IMR-90 (cell line): ENCODE measurements around the gene CHN1. TPM values are rescaled to one million over a fixed set of nuclear protein-coding genes. Genes with fewer than 3 reads are reported as not detected.

Experiments
- ATAC-seq: fragments of 200-7000 bp; cut with Tn5 transposase; 2 replicates; pipeline ENCODE4 v1.9.1; 2020; ENCODE audit warnings: low read depth, mild to moderate bottlenecking, moderate library complexity
- BruUV-seq: library from RNA; stranded (reverse); fragments of 400-500 nt; replicated peaks from 2 replicates; lab custom pipeline; 2021; lab: Mats Ljungman, UMichigan
- CTCF ChIA-PET: fragments of 300-600 bp; formaldehyde crosslinking; extraction: SDS; loops from one replicate; lab custom pipeline; 2021; ENCODE audit warnings: antibody characterized with exemption; lab: Yijun Ruan, JAX
- POLR2A ChIA-PET: fragments of 300-600 bp; sonication (Branson Sonifier 250); formaldehyde crosslinking; loops from one replicate; lab custom pipeline; 2022; ENCODE audit warnings: antibody characterized with exemption; ENCODE audit not compliant: unreplicated experiment; lab: Charles Lee
- DNase-seq: peaks from one replicate; pipeline ENCODE4 v3.0.0; 2013
- H2AFZ ChIP-seq: replicated peaks from 2 replicates; pipeline ENCODE3; 2013; ENCODE audit warnings: low read length, mild to moderate bottlenecking; ENCODE audit not compliant: poor library complexity
- H2AK5ac ChIP-seq: 2 replicates; pipeline ENCODE4 v1.6.1; 2013; ENCODE audit warnings: low read depth, low read length, inconsistent platforms
- H2AK9ac ChIP-seq: replicated peaks from 2 replicates; pipeline ENCODE3; 2013; ENCODE audit warnings: mild to moderate bottlenecking, low read depth, low read length, moderate library complexity; ENCODE audit not compliant: poor library complexity
- H2BK120ac ChIP-seq: 2 replicates; pipeline ENCODE4 v1.6.1; 2013; ENCODE audit warnings: low read depth, low read length, inconsistent platforms
- H2BK15ac ChIP-seq: 3 replicates; pipeline ENCODE4 v1.6.1; 2013; ENCODE audit warnings: low read depth, low read length, inconsistent platforms
- H2BK20ac ChIP-seq: 2 replicates; pipeline ENCODE4 v1.6.1; 2013; ENCODE audit warnings: low read depth, mild to moderate bottlenecking, inconsistent platforms, low read length, moderate library complexity
- H2BK5ac ChIP-seq: 2 replicates; pipeline ENCODE4 v1.6.1; 2013; ENCODE audit warnings: mild to moderate bottlenecking, low read depth, low read length, inconsistent platforms; ENCODE audit not compliant: poor library complexity, severe bottlenecking
- H3K14ac ChIP-seq: replicated peaks from 2 replicates; pipeline ENCODE4 v1.6.1; 2013; ENCODE audit warnings: low read depth, low read length, inconsistent platforms
- H3K18ac ChIP-seq: 2 replicates; pipeline ENCODE4 v1.6.1; 2013; ENCODE audit warnings: low read depth, low read length, control low read depth
- H3K23ac ChIP-seq: 2 replicates; pipeline ENCODE4 v1.6.1; 2013; ENCODE audit warnings: low read depth, low read length, inconsistent platforms
- H3K27ac ChIP-seq: 2 replicates; pipeline ENCODE4 v1.5.1; 2013; ENCODE audit warnings: mild to moderate bottlenecking, control low read depth, low read length; ENCODE audit not compliant: insufficient read depth
- H3K27me3 ChIP-seq: 2 replicates; pipeline ENCODE4 v1.6.1; 2013; ENCODE audit warnings: low read length; ENCODE audit not compliant: control insufficient read depth, insufficient read depth
- H3K36me3 ChIP-seq: 2 replicates; pipeline ENCODE4 v1.6.1; 2013; ENCODE audit warnings: low read length, mixed read lengths; ENCODE audit not compliant: control insufficient read depth, insufficient read depth
- H3K4ac ChIP-seq: 2 replicates; pipeline ENCODE4 v1.6.1; 2013; ENCODE audit warnings: low read depth, low read length, inconsistent platforms
- H3K4me1 ChIP-seq: 2 replicates; pipeline ENCODE4 v1.6.1; 2013; ENCODE audit warnings: low read length, mixed read lengths; ENCODE audit not compliant: control insufficient read depth, insufficient read depth
- H3K4me2 ChIP-seq: 2 replicates; pipeline ENCODE4 v1.6.1; 2013; ENCODE audit warnings: low read depth, mild to moderate bottlenecking, control low read depth, low read length, moderate library complexity
- H3K4me3 ChIP-seq: 2 replicates; pipeline ENCODE4 v1.5.1; 2013; ENCODE audit warnings: low read depth, mild to moderate bottlenecking, control low read depth, low read length, moderate library complexity; ENCODE audit not compliant: insufficient read depth
- H3K56ac ChIP-seq: 2 replicates; pipeline ENCODE4 v1.6.1; 2013; ENCODE audit warnings: low read length, inconsistent platforms; ENCODE audit not compliant: insufficient read depth; ENCODE audit errors: extremely low read depth
- H3K79me1 ChIP-seq, 2 experiments: 2 replicates each; pipeline ENCODE4 v1.6.1; 2013; ENCODE audit warnings: low read length in 2 of 2, inconsistent platforms in 1 of 2, low read depth in 1 of 2
- H3K9ac ChIP-seq: 2 replicates; pipeline ENCODE4 v1.6.1; 2013; ENCODE audit warnings: low read depth, low read length, control low read depth
- H3K9me1 ChIP-seq: 2 replicates; pipeline ENCODE4 v1.6.1; 2013; ENCODE audit warnings: low read length, inconsistent platforms; ENCODE audit not compliant: insufficient read depth
- H3K9me3 ChIP-seq: 2 replicates; pipeline ENCODE4 v1.6.1; 2013; ENCODE audit warnings: low read length; ENCODE audit not compliant: control insufficient read depth, insufficient read depth
- H4K20me1 ChIP-seq: 2 replicates; pipeline ENCODE4 v1.6.1; 2013; ENCODE audit warnings: low read length, inconsistent platforms; ENCODE audit not compliant: insufficient read depth
- H4K5ac ChIP-seq: 2 replicates; pipeline ENCODE4 v1.6.1; 2013; ENCODE audit warnings: mild to moderate bottlenecking, low read depth, low read length, control low read depth
- H4K8ac ChIP-seq, 2 experiments: 2 replicates each; pipeline ENCODE4 v1.6.1; 2013; ENCODE audit warnings: low read depth in 2 of 2, low read length in 2 of 2, control low read depth in 1 of 2, inconsistent platforms in 1 of 2
- H4K91ac ChIP-seq: 2 replicates; pipeline ENCODE4 v1.6.1; 2013; ENCODE audit warnings: low read depth, low read length, inconsistent platforms; ENCODE audit not compliant: insufficient read depth
- CEBPB ChIP-seq: IDR thresholded peaks from 2 replicates; pipeline ENCODE4 v1.6.1; 2012; ENCODE audit warnings: low read depth, low read length, improper control_type of control experiment
- FOS ChIP-seq: fragments of 150-350 bp; IDR thresholded peaks from 2 replicates; pipeline ENCODE4 v1.6.1; 2016; ENCODE audit warnings: low read depth, low read length
- WGBS, 2 experiments: methylation state at CpG; one replicate each; pipeline versions ENCODE4 v1.1.5 to v1.1.7; 2013; ENCODE audit warnings: missing lambda C conversion rate in 2 of 2; ENCODE audit not compliant: insufficient read length in 1 of 2; ENCODE audit errors: extremely low coverage in 2 of 2; 5-methylcytosine and 5-hydroxymethylcytosine counted together
- dilution Hi-C: fragments of 300-500 bp; cut with HindIII; formaldehyde crosslinking; loops from one replicate; pipeline ENCODE4 v1.14.3; 2018; ENCODE audit warnings: low sequenced_read_pairs; ENCODE audit not compliant: unreplicated experiment
- in situ Hi-C: fragments of 300-500 bp; cut with MboI; formaldehyde crosslinking; loops from 3 replicates; pipeline ENCODE4 v1.14.3; 2019; ENCODE audit warnings: low sequenced_read_pairs, inconsistent platforms, mixed read lengths
- intact Hi-C: fragments of 100-400 bp; cut with micrococcal nuclease; formaldehyde crosslinking; loops from 2 replicates; pipeline ENCODE4 v1.10.0; 2022
- polyA plus RNA-seq, 3 experiments: library from polyadenylated mRNA; depleted of rRNA; stranded (reverse); fragments of >200 nt; gene quantifications; 2 replicates each; pipeline ENCODE4 v1.2.3, GENCODE V29; 2012; ENCODE audit warnings: low replicate concordance in 1 of 3
- total RNA-seq: library from RNA; depleted of rRNA; stranded (reverse); fragments of >200 nt; gene quantifications from 2 replicates; pipeline ENCODE4 v1.2.3, GENCODE V29; 2012

CHN1 gene
- total and polyA plus RNA-seq, 2 of the 4 experiments (the other 2 are of a cell fraction), result 58.4 to 66.9 TPM

- no CpG with 5 or more reads among the region's 1 CpG for WGBS, 2 experiments
- Histone ChIP-seq H3K56ac (no peak overlapping the region), H2AFZ (no peak overlapping the region), H3K4ac (no peak overlapping the region), H3K9ac (no peak overlapping the region), H3K23ac (no peak overlapping the region), H4K8ac (no peak overlapping the region), H3K4me1 (peaks cover 2% of the 10 kb centered on the region; the same call in 1 of the 2 replicates), H3K79me1 (no peaks in the 10 kb centered on the region), H2AK9ac (no peak overlapping the region), H2BK20ac (no peak overlapping the region), H3K36me3 (no peaks in the 10 kb centered on the region), H4K5ac (no peak overlapping the region; the same call in 1 of the 2 replicates), H4K20me1 (no peaks in the 10 kb centered on the region), H3K18ac (no peak overlapping the region), H2AK5ac (no peak overlapping the region; the same call in 1 of the 2 replicates), H4K91ac (no peak overlapping the region), H3K4me3 (no peak overlapping the region), H3K9me1 (no peaks in the 10 kb centered on the region), H3K14ac (no peak overlapping the region), H3K4me2 (no peak overlapping the region), H2BK5ac (no peak overlapping the region), H2BK15ac (no peak overlapping the region), H3K27ac (no peak overlapping the region), H3K9me3 (no peaks in the 10 kb centered on the region), H2BK120ac (no peak overlapping the region), H3K27me3 (no peaks in the 10 kb centered on the region)
- DNase-seq, result no peak
- no peak for ATAC-seq
- CTCF ChIA-PET, result no interaction called here
- in situ Hi-C loops, result no loop called here
- no TSS peak for BruUV-seq
- dilution Hi-C loops, result no loop called here
- TF ChIP-seq CEBPB (peak; percentile 59), FOS (no peak)
- intact Hi-C loops, result loop anchor here (5.0 kb wide), 1 partner anchor 84 kb away; no protein-coding TSS in a partner anchor
- POLR2A ChIA-PET, result no interaction called here
These were observed 102.0 kb downstream of the CHN1 start for GRCh38 chr2:174903264-174903556.
